SKM-1 treated with dmso at 0.1 percent for 144 hours (cell line): ENCODE data around the gene SAXO2.
"Not testable (repeated sequence)": the region's sequence is repeated elsewhere in the genome, so short reads cannot be mapped to it uniquely, and the experiment has no call there.

Experiments used
- DNase-seq: peaks from one replicate; lab custom pipeline; 2025; ENCODE audit not compliant: unreplicated experiment; lab: John Stamatoyannopoulos, UW

The SAXO2 gene

DNA sequence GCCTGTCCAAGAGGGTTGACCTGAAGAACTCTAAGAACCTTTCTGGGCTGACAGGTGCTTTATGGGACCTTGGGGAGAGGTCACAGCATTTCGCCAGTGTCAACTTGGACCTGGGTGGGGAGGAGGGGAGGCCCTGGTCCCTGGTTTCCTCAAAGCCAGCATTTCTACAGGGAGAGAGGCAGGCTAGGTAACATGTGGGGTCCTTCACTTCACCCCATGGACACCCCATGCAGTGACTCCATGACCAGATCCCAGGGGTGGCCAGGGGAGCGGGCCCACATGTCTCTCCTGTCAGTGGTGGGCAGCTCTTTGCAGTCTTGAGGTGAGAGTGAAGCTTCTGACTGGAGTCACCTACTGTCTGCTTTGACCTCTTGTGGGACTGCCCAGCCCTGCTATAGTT, 50.8 kb downstream of the SAXO2 start:
- no peak for DNase-seq

- DNase-seq, result not testable (repeated sequence)
Measured at GRCh38 chr15:82313951-82314768, 51.5 kb downstream of the SAXO2 start.

- DNase-seq, result no peak
Measured at GRCh38 chr15:82314769-82315518, 52.3 kb downstream of the SAXO2 start.

- DNase-seq, result no peak
Measured at GRCh38 chr15:82315519-82316246, 53.1 kb downstream of the SAXO2 start.

- not testable (repeated sequence) for DNase-seq
Measured at GRCh38 chr15:82316247-82317090, 53.9 kb downstream of the SAXO2 start.

DNA sequence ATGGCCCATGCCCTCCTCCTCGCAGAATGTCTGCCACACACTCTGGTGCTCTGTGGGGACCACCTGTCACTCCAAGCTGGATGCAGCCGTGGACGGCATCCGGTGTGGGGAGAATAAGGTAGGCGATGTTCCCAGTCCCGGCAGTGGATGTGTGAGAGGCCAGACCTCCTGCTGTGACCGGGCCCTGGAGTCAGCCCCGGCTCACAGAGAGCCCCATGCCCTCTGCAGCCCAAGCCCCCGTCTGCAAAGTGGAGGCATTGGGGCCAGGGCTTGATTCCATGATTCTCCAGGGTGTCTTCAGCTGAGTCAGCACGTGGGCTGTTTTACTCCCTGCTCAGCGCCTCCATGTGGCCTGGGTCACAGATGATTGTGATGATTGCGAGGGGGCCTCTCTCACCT, 54.5 kb downstream of the SAXO2 start:
- DNase-seq, result no peak

- DNase-seq, result not testable (repeated sequence)
Measured at GRCh38 chr15:82317516-82317915, 54.9 kb downstream of the SAXO2 start.

DNA sequence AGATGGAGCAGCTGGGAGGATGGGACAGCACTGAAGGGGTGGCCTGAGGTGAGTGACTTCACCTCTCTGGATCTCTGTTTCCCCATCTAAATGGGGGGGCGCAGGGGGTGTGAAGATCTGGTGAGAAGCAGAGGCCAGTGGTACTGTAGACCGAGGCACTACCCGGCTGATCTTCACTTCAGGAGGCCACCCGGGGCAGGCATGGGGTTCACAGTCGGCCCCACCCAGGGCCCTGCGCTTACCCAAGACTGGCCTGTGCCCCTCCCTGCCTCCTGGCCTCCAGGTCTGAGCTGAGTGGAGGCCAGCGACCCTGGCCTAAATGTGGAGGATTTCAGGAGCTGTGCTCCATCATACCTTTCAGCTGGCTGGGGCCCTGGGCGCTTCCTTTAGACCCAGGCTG, 55.7 kb downstream of the SAXO2 start:
- DNase-seq, result not testable (repeated sequence)

GRCh38 chr15:82319522-82320278, 57.1 kb downstream of the SAXO2 start:
- DNase-seq, result not testable (repeated sequence)

GRCh38 chr15:82320861-82321260, 58.2 kb downstream of the SAXO2 start:
- DNase-seq, result not testable (repeated sequence)

DNA sequence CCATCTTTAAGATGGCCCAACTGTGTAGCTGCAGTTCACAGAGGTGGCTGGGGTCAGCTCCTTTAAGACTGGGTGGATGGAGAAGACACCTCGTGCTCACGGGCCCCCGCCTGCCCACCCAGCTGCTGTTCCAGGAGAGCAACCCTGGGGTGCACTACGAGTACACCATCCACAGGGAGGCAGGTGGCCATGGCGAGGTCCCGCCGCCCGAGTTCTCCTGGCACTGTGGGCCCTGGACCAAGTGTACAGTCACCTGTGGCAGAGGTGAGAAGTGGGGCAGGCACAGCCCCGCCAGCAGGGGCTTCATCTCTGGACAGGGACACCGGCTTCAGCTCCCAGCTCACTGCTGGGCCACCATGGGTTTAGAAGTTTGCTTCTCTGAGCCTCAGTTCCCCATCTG, 59.9 kb downstream of the SAXO2 start:
- not testable (repeated sequence) for DNase-seq

- not testable (repeated sequence) for DNase-seq
Measured at GRCh38 chr15:82324831-82325230, 62.2 kb downstream of the SAXO2 start.

DNA sequence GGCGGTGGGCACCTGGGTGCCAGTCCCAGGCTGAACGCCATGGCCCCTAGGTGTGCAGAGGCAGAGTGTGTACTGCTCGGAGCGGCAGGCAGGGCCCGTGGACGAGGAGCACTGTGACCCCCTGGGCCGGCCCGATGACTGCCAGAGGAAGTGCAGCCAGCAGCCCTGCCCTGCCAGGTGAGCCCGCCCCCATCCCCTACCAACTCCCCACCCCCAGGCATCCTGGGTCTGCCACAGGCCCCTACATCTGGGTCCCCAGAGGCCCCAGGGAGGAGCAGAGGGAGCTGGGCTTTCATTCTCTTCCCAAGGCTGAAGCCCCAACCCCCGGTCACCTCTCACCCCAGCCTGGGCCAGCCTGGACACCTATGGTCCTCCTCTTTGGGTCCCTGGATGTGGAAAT, 63.0 kb downstream of the SAXO2 start:
- not testable (repeated sequence) for DNase-seq

- not testable (repeated sequence) for DNase-seq
Measured at GRCh38 chr15:82326896-82327295, 64.3 kb downstream of the SAXO2 start.

- DNase-seq, result not testable (repeated sequence)
Measured at GRCh38 chr15:82327372-82327771, 64.8 kb downstream of the SAXO2 start.

GRCh38 chr15:82329039-82329438, 66.4 kb downstream of the SAXO2 start:
- not testable (repeated sequence) for DNase-seq

- not testable (repeated sequence) for DNase-seq
Measured at GRCh38 chr15:82330921-82331320, 68.3 kb downstream of the SAXO2 start.

- not testable (repeated sequence) for DNase-seq
Measured at GRCh38 chr15:82331576-82332304, 69.1 kb downstream of the SAXO2 start.
